HG03039 (cell line): ENCODE results near the gene AMH.
A peak's percentile ranks its signal among the peaks of the same experiment; 100 is the strongest.
"Not testable (repeated sequence)": the region's sequence is repeated elsewhere in the genome, so short reads cannot be mapped to it uniquely, and the experiment has no call there.

Experiments
- ATAC-seq: cut with Tn5 transposase; IDR thresholded peaks from one replicate; pipeline ENCODE4 v1.9.1; 2021; ENCODE audit warnings: mild to moderate bottlenecking, moderate library complexity; ENCODE audit not compliant: unreplicated experiment

AMH gene

DNA sequence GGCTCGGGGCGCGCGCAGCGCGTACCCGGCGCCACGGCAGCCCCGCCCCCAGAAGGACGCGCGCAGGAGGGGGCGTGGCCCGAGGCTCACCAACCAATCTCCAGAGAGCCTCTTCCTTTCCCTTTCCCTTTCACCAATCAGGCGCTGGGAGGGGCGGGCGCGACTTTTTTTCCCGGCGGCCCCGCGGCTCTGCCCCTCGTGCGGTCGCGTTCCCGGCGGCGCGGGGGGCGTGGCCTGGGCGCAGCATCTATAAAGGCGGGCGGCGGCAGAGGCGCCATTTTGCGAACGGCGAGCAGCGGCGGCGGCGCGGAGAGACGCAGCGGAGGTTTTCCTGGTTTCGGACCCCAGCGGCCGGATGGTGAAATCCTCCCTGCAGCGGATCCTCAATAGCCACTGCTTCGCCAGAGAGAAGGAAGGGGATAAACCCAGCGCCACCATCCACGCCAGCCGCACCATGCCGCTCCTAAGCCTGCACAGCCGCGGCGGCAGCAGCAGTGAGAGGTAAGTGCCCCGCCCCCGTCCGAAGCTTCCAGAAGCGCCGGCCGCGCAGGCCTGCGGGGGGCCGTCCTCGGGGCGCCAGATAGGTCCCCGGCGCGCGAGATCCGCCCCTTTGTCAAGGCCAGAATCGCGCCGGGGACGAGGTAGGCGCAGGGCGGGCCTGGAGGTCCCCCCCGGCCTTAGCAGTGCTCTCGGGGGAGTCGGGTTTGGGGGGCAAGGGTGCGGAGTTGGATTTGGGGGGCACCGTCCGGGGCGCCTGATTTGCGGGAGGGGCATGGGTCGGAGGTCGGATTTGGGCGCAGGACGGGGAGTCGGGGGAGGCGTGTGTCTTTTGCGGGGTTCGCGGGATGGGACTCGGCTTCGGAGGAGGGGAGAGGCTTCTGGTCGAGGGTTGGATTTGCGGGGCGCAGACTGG is 20.4 kb downstream of the AMH start:
- peak; percentile 47 for ATAC-seq

DNA sequence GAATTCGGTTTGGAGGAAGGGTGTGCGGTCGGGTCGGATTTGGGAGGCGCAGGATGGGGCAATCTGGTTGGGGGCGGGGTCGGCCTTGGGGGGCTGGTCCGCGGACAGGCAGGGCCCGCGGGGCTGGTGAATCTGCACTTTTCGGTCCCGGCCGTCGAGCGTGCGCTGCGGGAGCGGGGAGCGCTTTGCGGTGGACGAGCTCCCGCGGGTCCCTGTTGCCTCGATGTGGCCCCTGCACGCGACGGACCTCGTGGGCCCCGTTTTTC is 21.0 kb downstream of the AMH start:
- ATAC-seq: no peak

DNA sequence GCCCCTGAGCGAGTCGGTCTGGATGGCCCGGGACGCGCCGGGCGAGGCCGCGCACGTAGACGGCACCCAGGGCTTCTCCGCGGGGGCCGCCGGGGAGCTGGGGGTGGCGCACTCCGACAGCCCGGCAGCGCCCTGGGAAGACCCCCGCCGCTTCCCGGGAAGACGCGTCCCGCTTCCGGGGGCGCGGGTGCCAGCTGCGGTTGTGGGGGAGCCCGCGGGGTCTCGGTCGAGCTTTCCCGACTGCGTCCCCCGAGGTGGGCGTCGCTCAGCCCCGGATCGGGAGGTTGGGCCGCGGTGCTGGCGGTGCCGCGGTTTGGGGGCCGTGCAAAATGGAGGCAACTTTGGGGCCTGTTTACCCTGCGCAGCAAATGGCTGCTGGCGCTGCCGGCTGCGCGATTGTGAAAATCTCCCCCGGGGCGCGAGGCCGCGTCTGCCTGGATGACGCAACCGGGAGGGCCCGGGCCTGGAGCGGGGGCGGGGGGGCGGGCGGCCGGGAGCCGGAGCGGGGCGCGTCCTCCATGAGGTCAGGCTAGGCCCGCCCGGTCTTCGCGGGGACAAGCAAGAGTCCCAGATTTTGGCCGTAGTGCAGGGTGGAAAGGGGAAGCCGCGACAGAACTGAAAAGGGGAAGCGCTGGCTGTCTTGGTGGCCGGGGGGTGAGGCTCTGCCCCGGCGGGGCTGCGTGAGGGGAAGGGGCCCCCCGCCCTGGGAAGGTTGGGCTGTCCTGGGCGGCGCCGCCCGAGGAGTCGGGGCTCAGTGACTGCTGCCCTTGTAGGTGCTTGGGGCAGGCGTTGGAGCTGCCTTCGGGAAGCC is 21.5 kb downstream of the AMH start:
- ATAC-seq: no peak

DNA sequence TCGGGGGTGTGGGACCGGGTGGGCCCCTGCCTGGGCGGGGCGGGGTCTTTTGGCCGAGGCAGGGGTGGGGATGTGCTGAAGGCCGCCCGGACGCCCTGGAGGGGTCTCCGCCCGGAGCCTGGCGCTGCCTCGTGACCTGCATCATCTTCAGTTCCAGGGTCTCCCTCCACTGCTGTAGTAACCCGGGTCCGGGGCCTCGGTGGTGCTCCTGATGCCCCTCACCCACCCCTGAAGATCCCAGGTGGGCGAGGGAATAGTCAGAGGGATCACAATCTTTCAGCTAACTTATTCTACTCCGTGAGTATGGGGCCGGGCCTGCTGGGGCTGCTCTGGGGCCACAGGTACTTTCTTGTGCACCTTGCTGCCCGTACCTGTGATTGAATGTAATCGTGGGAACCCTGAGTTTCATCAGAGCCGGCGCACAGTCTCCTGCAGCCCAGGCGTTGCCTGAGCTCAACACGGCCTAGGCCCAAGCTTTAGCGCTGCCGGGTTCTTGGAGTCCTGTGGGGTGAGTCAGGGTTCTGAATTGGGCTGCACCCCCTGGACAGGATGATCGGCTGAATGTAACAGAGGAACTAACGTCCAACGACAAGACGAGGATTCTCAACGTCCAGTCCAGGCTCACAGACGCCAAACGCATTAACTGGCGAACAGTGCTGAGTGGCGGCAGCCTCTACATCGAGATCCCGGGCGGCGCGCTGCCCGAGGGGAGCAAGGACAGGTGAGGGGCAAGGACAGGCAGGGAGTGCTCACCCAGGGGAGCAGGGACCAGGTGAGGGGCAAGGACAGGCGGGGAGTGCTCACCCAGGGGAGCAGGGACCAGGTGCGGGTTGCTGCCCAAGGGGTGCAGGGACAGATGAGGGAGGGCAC is 22.3 kb downstream of the AMH start:
- ATAC-seq: no peak

DNA sequence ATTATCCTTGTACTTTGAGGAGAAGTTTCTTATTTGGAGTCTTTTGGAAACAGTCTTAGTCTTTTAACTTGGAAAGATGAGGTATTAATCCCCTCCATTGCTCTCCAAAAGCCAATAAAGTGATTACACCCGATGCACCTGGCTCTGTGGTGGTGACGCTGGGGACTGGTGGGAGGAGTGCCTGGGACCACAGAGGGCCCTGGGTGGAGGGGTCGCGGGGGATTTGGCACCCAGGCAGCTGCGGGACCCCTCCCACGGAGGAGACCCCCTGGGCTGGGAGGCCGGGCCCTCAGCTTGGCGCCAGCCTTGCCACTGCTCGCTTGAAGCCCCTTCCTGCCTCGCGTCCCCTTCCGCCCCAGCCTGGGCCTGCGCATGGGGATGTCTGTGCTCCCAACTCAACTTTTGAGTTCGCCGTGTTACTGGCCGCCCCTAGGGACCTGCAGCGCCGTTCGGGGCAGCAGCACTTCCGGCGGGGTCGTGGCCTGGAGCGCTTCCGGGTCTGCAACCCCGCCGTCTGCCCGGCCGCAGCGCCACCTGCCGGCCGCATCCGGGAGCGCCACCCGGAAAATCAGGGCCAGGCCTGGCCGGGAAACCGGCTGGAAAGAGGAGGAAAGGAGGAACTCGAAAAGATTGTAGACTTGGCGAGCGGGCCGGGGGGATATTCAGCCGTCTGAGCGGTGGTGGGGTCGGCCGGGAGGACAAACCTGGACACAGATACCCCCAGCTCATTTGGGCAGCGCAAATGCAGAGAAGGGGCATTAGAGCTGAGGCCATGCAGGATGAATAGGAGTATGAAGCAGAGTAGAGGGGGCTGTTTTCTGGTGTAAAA is 24.4 kb downstream of the AMH start:
- ATAC-seq: no peak

DNA sequence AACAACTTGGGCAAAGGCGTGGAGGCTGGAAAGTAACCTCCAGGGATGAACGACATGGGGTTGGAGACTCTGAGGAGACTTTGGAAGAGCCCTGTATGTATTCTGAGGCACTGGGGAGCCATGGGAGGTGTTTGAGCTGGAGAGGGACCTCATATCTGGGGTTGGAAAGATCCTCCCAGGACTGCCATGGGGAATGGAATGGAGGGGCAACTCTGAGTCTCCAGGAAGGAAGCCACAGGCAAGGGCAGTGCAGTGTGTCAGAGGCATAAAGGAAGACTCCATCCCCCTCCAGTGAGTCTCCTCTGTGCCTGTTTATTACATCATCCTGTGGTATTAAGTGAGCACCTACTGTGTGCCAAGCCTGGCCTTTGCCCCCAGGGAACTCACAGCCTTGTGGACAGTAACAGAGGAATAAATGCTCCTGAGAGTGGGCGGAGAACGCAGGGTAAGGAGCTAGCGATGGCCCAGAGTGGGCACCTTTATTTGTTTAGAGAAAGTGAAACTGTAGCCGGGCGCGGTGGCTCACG is 25.1 kb downstream of the AMH start:
- ATAC-seq: no peak

DNA sequence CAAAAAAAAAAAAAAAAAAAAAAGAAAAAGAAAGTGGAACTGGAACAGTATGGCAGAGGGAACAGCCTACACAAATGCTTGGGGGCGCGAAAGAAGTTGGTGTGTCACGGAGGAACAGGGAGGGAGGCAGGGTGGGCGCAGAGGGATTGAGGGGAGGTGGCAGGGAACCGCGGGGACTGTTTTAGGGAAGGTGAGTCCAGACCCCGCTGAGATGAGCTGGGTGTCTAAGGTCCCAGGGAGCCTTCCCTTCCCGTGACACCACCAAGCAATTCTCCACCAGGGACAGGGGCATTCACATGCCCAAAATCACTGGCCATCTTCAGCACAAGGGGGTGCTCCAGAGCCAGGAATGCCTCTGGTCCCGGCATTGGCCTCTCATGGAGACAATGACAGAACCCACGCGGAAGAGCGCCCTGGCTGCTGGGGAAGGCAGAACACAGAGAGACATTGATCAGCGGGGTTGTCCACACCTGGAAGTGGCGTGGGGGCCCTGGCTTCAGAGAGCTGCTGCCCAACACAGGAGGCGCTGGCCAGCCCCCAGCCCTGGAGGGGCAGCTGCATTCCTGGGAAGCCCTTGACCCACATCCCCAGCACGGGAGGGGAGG is 25.9 kb downstream of the AMH start:
- ATAC-seq: no peak

DNA sequence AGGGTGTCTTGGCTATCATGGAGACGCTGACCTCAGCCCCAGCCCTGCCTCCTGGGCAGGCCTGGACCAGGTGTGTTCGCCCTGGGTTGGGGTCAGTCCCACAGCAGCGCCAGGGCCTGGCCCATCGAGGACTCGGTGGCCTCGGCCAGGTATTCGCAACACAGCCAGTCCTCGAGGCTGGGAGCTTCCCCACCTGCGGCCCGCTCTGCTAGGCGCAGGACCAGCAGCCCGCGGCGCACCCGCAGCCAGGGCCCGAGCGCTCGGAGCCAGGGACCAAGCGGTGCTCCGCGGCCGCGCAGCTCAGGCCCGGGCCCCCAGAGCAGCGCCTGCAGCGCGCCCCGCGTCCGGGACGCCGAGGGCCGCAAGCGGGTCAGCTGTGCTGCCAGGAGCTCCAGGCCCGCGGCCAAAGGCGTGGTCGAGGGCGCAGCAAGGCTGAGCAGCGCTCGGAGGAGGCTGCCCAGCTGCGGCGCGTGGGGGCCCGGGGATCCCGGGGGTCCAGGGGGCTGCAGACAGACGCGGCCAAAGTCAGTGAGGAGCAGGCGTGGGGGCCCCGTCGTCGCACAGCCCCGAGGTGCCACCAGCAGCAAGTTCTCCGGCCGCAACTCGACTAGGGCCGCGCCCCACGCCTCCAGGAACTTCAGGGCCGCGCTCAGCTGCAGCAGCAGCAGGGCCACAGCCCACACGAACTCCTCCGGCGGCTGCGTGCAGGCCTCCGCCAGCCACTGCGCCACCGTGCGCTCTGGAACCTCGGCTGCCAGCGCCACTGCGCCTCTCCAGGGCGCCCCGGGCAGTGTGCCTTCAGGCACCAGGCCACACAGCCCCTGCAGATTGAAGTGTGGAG is 26.7 kb downstream of the AMH start:
- ATAC-seq: no peak

DNA sequence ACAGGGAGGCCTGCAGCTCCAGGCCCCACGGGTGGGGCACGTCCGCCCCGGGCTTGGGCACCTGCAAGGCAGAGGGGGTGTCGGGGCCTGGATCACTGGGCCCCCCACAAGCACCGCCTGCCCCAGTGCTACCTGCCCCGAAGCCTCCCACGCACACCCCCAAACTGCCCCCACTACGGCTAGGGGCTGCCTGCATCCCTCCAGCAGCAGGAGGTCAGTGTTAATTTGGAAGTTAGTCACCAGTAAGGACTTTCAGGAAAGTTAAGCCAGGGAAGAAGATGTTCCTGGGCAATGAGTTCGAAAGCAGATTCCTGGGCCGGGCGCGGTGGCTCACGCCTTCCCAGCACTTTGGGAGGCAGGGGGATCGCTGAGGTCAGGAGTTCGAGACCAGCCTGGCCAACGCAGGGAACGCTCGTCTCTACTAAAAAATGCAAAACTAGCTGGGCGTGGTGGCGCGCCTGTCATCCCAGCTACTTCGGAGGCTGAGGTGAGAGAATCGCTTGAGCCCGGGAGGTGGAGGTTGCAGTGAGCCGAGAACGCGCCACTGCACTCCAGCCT is 27.4 kb downstream of the AMH start:
- ATAC-seq: no peak

DNA sequence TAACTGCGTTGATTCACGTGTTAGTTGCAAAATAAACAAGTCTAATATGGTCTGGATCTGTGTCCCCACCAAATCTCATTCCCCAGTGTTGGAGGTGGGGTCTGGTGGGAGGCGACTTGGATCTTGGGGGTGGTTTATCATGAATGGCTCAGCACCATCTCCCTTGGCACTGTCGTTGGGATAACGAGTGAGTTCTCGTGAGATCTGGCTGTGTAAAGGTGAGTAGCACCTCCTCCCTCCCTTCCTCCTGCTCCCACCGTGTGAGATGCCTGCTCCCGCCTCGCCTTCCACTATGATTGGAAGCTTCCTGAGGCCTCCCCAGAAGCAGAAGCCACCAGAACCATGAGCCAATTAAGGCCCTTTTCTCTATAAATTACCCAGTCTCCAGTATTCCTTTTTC is 28.0 kb downstream of the AMH start:
- no peak for ATAC-seq

DNA sequence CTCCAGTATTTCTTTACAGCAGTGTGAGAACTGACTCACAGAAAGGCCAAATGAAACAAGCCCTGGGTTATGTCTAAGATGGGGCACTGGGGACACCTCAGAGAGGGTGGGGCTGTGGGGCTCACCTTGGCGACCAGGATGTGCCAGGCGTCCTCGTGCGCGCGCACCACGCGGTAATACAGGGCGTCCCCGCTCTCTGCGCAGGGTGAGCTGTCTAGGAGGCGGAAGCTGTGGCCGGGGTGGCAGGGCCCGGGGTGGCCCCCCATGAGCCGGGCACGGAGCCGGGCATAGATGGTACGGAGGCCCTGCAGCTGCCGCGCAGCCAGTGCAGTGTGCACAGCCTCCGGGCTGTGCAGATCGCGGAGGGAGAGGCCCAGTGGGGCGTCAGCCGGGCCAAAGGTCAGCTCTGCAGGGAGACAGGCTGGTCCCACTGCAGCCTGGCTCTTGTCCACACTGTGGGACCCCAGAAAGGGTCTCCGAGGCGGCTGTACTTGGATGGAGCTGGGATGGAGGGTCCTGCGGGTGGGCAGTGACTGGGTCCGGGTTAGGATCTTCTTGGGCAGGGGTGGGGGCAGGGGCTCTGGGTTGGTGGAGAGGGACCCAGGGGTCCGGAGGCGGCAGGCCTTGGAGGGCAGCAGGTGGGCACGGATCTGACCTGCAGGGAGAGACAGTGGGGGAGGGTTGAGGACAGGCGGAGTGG is 29.5 kb downstream of the AMH start:
- no peak for ATAC-seq

DNA sequence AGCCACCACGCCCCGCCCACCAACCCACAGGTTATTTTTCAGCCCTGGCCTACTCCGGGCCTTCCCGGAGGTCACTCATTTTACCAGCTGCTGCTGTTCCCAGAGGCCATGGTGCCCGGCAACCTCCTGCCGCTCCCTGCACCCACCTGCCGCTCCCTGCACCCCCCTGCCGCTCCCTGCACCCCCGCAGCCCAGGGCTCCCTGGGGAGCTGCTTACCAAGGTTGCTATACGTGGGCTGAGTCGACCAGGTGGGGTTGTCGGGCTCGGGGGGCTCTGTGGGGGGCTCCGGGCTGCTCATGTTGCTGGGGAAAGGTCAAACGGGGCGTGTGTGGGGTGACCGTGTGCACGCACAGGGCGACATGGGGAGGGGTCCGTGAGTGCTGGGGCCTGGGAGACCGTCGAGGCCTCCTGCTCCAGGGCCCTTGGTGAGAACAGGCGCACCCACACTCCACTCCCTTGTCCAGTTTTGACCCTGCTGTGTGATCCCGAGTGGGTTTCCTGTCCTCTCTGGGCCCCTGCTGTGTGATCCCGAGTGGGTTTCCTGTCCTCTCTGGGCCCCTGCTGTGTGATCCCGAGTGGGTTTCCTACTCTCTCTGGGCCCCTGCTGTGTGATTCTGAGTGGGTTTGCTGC is 31.6 kb downstream of the AMH start:
- no peak for ATAC-seq

DNA sequence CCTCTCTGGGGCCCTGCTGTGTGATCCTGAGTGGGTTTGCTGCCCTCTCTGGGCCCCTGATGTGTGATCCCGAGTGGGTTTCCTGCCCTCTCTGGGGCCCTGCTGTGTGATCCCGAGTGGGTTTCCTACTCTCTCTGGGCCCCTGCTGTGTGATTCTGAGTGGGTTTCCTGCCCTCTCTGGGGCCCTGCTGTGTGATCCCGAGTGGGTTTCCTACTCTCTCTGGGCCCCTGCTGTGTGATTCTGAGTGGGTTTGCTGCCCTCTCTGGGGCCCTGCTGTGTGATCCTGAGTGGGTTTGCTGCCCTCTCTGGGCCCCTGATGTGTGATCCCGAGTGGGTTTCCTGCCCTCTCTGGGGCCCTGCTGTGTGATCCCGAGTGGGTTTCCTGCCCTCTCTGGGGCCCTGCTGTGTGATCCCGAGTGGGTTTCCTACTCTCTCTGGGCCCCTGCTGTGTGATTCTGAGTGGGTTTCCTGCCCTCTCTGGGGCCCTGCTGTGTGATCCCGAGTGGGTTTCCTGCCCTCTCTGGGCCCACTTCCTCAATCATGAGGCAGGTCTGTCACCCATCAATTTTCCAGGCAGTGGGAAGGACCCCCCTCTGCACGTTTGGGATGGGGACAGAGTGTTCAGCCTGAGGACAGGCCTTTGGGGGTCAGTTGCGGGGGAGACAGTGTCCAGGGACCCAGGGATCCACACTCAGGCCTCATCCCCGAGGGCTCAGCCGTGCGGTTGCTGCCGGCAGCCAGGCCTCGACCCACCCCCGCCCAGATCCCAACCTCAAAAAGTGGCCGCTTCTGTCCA is 32.3 kb downstream of the AMH start:
- not testable (repeated sequence) for ATAC-seq

DNA sequence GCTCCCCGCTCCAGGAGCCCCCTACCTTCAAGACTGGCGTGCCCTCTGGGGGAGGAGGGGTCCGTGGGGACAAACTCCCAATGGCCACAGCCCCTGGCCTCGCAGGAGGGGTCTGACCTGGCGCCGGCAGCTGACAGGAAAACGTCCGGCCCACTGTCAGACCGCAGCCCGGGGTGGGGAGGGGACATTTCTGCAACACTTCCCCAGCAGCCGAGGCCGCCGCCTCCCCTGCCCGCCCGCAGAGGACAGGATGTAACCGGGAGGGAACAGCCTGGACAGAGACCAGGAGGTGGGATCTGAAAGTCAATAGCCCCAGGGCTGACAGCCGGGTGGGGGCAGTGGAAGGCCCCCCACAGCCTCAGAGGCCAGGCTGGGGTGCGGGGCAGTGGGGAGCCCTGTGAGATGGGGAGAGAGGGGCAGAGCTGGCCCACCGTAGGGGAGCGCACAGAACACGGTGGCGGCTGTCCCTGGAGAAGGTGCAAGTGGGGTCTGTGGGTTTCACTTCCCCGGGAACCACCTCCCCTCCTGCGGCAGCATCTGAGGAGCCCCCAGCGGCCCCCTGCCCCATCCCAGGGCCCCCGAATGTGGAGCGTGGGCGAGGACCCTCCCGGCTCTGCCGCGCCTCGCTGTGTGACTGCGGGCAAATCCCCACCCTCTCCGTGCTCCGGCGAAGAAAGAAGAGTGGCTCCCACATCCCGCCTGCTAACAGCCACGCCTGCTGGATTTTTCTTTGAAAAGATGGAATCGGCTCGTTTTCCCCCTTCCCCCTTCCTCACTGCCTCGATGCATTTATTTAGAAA is 33.1 kb downstream of the AMH start, which contains the start of gene PEAK3:
TSS of gene PEAK3 (minus strand) at position 114 of the 800 bp plus-strand sequence. CDS start 1,244 bp downstream, outside the sequence.
- no peak for ATAC-seq

DNA sequence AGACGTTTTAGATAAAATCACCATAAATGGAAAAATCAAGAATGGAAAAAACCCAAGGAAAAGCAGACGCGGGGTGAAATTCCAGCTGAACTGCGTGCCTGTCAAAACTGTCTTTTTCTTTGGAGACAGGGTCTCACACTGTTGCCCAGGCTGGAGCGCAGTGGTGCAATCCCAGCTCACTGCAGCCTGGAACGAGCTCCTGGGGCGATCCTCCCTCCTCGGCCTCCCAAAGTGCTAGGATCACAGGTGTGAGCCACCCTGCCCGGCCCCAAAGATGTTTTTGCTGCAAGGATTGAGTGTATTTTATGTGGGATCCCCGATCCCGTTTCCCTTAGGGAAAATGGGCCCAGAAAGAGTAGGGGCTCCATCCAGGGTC is 33.7 kb downstream of the AMH start:
- no peak for ATAC-seq
